K562 (cell line): ENCODE results near the gene ACOX2. TPM values are rescaled to one million over a fixed set of nuclear protein-coding genes. Genes with fewer than 3 reads are reported as not detected.

Experiments
- ATF3 ChIP-seq, 2 experiments: fragments of 450-650 bp in 1 of 2; sonication (generic) in 1 of 2; formaldehyde crosslinking in 1 of 2; IDR thresholded peaks in 1 of 2; conservative IDR thresholded peaks in 1 of 2; 2 replicates each; pipeline versions ENCODE4 v1.6.1 to v1.8.1; 2016 to 2023; ENCODE audit warnings: mild to moderate bottlenecking in 2 of 2, moderate library complexity in 2 of 2, inconsistent platforms in 1 of 2, missing genetic modification reagents in 1 of 2
- GTF2B ChIP-seq: IDR thresholded peaks from 2 replicates; pipeline ENCODE4 v1.6.1; 2011; ENCODE audit not compliant: insufficient read length; ENCODE audit errors: extremely low read depth
- NUFIP1 ChIP-seq: fragments of 450-650 bp; IDR thresholded peaks from 2 replicates; pipeline ENCODE4 v1.6.1; 2018; ENCODE audit not compliant: partially characterized antibody
- RBM34 ChIP-seq: fragments of 200-400 bp; formaldehyde crosslinking; IDR thresholded peaks from 2 replicates; pipeline ENCODE4 v1.6.1; 2018; ENCODE audit warnings: low read length, borderline replicate concordance; ENCODE audit not compliant: insufficient read depth
- SOX6 ChIP-seq: fragments of 450-650 bp; IDR thresholded peaks from 2 replicates; pipeline ENCODE4 v1.6.1; 2014; ENCODE audit warnings: mild to moderate bottlenecking
- SRSF7 ChIP-seq: fragments of 200-400 bp; formaldehyde crosslinking; optimal IDR thresholded peaks from 2 replicates; pipeline ENCODE3; 2017; ENCODE audit warnings: mild to moderate bottlenecking, low read depth, low read length
- STAT6 ChIP-seq: sonication (generic); formaldehyde crosslinking; IDR thresholded peaks from 2 replicates; pipeline ENCODE4 v1.8.1; 2023; ENCODE audit warnings: mild to moderate bottlenecking, missing genetic modification reagents
- TBL1XR1 ChIP-seq, 2 experiments: IDR thresholded peaks; 2 replicates each; pipeline ENCODE4 v1.6.1; 2012; ENCODE audit warnings: improper control_type of control experiment in 2 of 2, low read length in 2 of 2, mild to moderate bottlenecking in 1 of 2
- ZNF551 ChIP-seq: fragments of 250-450 bp; sonication (Bioruptor Pico); IDR thresholded peaks from 2 replicates; pipeline ENCODE4 v1.5.0; 2021; ENCODE audit warnings: mild to moderate bottlenecking, moderate library complexity
- ZNF830 ChIP-seq: fragments of 250-450 bp; sonication (Bioruptor Pico); IDR thresholded peaks from 2 replicates; pipeline ENCODE4 v1.5.0; 2021; ENCODE audit warnings: mild to moderate bottlenecking
- polyA plus RNA-seq, 8 experiments: library from polyadenylated mRNA; depleted of rRNA in 4 of 8; stranded (reverse) in 5 of 8; unstranded in 3 of 8; fragments of >200 nt; fragmentation: Nextera tagmentation in 2 of 8; fragmentation: Illumina TruSeq in 1 of 8; extraction: Ambion mirVana in 2 of 8; extraction: Trizol in 1 of 8; gene quantifications; 2 replicates each; pipeline versions ENCODE4 v1.2.1 to v1.2.3, GENCODE V29; 2011 to 2014; ENCODE audit warnings: inconsistent platforms in 1 of 8, missing spikeins in 1 of 8
- total RNA-seq, 7 experiments: library from RNA; depleted of rRNA in 6 of 7; stranded (reverse); fragments of >200 nt in 6 of 7; fragmentation: Illumina TruSeq in 2 of 7; extraction: Trizol in 2 of 7; gene quantifications; 2 replicates each; pipeline versions ENCODE4 v1.2.1 to v1.2.3, GENCODE V29; 2011 to 2021; ENCODE audit warnings: low replicate concordance in 1 of 7
- TF ChIP-seq, protein P1 (sequence below): fragments of 450-650 bp; IDR thresholded peaks from 2 replicates; pipeline ENCODE4 v1.6.1; 2016; ENCODE audit warnings: low read depth
- TF ChIP-seq, protein P2 (sequence below): sonication (generic); formaldehyde crosslinking; IDR thresholded peaks from 2 replicates; pipeline ENCODE4 v1.9.0; 2022; ENCODE audit warnings: mild to moderate bottlenecking, missing genetic modification reagents

Gene ACOX2
- total and polyA plus RNA-seq, 9 of the 15 experiments (the other 6 are each of a cell fraction or from before 2014, with no cell fraction given), result 0.15 TPM; not detected in 8

DNA sequence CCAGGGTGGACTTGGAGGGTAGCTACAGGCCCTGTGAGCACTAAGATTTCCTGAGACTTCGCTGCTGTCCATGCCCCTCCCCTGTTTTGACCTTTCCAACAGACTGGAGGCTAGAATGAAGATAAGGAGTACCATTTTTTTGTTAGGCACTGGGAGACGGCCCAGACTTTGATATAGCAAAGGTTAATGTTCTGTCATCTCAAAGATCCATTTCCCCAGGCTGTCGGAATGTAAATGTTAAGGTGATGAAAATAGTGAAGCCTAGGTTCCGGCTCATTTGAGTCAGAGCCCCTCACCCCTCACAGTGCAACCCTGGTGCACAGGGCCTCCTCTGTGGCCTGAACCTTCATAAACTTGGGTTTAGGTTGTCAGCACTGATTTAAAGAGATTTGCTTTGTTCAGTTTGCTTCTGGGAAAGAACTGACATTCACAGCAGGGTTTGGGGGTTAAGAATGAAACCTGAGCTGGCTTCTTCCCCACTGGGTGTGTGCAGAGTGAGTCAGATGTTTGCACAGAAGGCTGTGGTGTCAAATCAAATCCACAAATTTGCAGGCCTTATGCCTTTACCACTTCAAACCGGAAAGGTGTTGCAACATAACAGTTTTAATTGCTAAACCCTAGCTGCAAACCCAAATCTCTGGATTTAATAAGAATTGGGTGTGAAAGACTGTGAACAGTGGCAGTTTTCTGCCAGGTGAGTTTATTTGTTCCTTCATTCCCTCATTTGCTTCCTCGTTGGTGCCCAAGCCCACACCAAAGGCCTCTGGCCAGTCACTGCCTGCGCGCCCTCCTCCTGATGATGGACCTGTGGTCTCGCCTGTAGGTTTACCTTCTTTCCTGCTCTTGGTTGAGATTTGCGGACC is 65.7 kb downstream of the ACOX2 start (continued):
- TF ChIP-seq, protein P1, sequence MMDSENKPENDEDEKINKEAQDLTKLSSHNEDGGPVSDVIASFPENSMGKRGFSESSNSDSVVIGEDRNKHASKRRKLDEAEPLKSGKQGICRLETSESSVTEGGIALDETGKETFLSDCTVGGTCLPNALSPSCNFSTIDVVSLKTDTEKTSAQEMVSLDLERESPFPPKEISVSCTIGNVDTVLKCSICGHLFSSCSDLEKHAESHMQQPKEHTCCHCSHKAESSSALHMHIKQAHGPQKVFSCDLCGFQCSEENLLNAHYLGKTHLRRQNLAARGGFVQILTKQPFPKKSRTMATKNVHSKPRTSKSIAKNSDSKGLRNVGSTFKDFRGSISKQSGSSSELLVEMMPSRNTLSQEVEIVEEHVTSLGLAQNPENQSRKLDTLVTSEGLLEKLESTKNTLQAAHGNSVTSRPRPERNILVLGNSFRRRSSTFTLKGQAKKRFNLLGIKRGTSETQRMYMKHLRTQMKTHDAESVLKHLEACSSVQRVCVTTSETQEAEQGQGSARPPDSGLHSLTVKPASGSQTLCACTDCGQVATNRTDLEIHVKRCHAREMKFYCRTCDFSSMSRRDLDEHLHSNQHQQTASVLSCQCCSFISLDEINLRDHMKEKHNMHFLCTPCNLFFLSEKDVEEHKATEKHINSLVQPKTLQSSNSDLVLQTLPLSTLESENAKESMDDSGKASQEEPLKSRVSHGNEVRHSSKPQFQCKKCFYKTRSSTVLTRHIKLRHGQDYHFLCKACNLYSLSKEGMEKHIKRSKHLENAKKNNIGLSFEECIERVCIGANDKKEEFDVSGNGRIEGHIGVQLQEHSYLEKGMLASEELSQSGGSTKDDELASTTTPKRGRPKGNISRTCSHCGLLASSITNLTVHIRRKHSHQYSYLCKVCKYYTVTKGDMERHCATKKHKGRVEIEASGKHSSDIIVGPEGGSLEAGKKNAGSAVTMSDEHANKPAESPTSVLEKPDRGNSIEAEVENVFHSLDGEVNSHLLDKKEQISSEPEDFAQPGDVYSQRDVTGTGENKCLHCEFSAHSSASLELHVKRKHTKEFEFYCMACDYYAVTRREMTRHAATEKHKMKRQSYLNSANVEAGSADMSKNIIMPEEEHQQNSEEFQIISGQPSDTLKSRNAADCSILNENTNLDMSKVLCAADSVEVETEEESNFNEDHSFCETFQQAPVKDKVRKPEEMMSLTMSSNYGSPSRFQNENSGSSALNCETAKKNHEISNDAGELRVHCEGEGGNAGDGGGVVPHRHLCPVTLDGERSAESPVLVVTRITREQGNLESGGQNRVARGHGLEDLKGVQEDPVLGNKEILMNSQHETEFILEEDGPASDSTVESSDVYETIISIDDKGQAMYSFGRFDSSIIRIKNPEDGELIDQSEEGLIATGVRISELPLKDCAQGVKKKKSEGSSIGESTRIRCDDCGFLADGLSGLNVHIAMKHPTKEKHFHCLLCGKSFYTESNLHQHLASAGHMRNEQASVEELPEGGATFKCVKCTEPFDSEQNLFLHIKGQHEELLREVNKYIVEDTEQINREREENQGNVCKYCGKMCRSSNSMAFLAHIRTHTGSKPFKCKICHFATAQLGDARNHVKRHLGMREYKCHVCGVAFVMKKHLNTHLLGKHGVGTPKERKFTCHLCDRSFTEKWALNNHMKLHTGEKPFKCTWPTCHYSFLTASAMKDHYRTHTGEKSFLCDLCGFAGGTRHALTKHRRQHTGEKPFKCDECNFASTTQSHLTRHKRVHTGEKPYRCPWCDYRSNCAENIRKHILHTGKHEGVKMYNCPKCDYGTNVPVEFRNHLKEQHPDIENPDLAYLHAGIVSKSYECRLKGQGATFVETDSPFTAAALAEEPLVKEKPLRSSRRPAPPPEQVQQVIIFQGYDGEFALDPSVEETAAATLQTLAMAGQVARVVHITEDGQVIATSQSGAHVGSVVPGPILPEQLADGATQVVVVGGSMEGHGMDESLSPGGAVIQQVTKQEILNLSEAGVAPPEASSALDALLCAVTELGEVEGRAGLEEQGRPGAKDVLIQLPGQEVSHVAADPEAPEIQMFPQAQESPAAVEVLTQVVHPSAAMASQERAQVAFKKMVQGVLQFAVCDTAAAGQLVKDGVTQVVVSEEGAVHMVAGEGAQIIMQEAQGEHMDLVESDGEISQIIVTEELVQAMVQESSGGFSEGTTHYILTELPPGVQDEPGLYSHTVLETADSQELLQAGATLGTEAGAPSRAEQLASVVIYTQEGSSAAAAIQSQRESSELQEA, result no peak
- TF ChIP-seq NUFIP1 (no peak), SOX6 (peak; percentile 91), RBM34 (no peak), GTF2B (no peak), TBL1XR1 (IDR thresholded peaks at IDR 0.05; ENCODE audit: low read length in 2 of 2) (peak in 1 of 2 experiments; percentile 57; a peak in 1 of 4 replicates), ATF3 (IDR thresholded peaks at IDR 0.05) (peak; percentile 85), ATF3 (CRISPR knock-in tag; conservative IDR thresholded peaks at IDR 0.05) (no peak), ZNF830 (CRISPR knock-in tag) (no peak), SRSF7 (no peak), ZNF551 (CRISPR knock-in tag) (no peak), STAT6 (CRISPR knock-in tag) (no peak)
- TF ChIP-seq, protein P2, sequence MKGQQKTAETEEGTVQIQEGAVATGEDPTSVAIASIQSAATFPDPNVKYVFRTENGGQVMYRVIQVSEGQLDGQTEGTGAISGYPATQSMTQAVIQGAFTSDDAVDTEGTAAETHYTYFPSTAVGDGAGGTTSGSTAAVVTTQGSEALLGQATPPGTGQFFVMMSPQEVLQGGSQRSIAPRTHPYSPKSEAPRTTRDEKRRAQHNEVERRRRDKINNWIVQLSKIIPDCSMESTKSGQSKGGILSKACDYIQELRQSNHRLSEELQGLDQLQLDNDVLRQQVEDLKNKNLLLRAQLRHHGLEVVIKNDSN (CRISPR knock-in tag), result no peak
